ENCODE results near the gene TEPSIN.

- TF ChIP-seq POLR2A (IDR thresholded peaks at IDR 0.05): no peak
- TF ChIP-seq CTCF (IDR thresholded peaks at IDR 0.05): no peak
Observed at GRCh38 chr17:81194225-81194760, 44.6 kb downstream of the TEPSIN start.

All from ovary (tissue), 3 donors.